Germinal center (tissue), 1 donor: ENCODE measurements around the gene GCFC2.
A peak's percentile ranks its signal among the peaks of the same experiment; 100 is the strongest.
"Not testable (repeated sequence)": the region's sequence is repeated elsewhere in the genome, so short reads cannot be mapped to it uniquely, and the experiment has no call there.

Experiments used
- DNase-seq: peaks from one replicate; pipeline ENCODE4 v3.0.0; 2012; ENCODE audit warnings: mixed read lengths, low spot score

GCFC2 gene

DNA sequence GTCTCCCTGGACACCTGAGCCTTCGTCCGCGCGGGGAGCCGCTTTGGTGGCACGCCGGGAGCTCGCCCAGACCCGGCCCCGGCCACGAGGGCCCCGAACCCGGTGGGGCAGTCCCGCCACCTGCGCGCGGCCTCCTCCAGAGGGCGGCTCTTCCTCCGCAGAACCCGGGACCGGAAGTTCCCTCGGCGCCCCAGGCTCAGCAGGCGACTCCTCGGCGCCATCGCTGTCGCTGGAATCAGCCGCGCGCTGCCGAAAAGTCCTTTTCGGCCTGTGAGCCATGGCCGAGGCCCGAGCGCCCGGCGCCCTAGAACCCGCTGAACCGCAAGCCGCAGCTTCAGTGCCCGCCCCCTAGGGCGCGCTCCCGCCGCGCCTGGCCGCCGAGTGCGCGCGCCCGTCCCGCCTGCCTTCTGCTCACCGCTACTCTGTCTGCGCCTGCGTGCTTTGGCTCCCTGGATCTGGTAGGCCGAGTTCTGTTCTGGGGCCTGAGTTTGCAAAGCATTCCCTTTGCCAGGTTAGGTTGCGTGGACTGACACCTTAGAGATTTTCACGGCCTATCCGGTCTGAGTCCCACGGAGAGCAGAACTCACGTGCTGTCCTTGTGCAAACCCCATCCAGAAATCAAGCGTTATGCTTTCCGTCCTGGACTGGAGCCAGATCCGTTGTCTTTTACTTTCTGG, at the start of gene GCFC2:
GCFC2 (minus strand) TSS at position 339 of the 677 bp plus-strand sequence; CDS start at position 279, 60 bp downstream.
- peak; percentile 91 for DNase-seq

DNA sequence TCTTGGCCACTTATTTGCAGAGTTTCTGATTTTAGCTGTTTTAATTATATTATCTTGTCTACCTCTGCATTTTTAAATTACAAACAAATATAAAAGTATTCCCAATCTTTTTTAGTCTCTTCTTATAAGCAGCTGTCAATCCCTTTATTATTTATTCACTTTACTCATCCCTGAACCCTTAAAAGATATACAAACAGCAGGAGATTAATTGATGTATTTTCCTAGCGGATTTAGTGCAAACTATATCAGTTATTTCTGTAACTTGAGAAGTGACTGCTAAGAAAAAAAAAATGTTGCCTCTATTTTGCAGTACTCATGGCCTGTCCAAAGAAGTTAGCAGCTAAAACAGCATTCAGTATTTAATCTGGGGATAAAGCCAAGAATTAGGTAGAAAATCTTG, 42.1 kb upstream of the GCFC2 start:
- no peak for DNase-seq

- no peak for DNase-seq
Measured at GRCh38 chr2:75751824-75752468, 41.2 kb upstream of the GCFC2 start.

GRCh38 chr2:75751360-75751759, 40.6 kb upstream of the GCFC2 start:
- DNase-seq = no peak

DNA sequence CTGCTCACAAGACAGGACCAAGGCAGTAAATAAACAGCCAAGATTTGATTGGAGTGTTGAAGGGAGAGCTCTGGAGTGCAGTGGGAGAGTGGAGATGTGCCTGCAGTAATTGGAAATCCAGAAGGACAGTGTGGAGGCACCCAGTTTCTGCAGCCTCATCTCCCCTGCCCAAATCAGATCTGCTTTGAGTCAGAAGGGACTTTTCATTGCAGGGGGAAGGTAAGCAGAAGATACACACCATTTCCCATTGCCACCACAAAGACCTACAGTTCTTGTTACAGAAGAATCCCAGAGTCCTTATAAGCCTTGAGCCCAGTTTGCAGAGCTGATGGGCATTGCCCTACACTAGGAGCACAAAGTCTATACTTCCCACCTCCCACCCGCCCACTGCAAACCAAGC, 27.2 kb upstream of the GCFC2 start:
- no peak for DNase-seq

DNA sequence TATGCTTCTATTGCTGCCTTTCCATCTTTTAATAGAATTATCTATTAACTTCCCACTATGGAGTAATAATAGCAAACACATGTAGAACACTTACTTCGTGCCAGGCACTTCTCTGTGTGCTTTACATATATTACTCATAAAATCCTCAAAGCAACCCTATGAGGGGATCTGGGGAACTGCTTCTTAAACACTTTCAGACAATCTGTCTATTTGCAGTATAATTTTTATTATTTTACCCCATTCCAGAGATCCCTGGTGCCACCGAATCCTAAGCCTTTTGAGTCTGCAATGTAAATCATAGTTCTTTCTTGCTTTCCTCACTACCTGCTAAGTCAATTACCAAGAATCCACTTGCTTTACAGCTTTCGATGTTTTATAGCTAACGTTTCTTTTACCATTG, 25.6 kb upstream of the GCFC2 start:
- DNase-seq = no peak

GRCh38 chr2:75729861-75730260, 19.1 kb upstream of the GCFC2 start:
- DNase-seq = no peak

GRCh38 chr2:75728614-75729419, 18.1 kb upstream of the GCFC2 start:
- no peak for DNase-seq

GRCh38 chr2:75722687-75723086, 12.0 kb upstream of the GCFC2 start:
- DNase-seq = no peak

GRCh38 chr2:75720525-75720924, 9.8 kb upstream of the GCFC2 start:
- no peak for DNase-seq

DNA sequence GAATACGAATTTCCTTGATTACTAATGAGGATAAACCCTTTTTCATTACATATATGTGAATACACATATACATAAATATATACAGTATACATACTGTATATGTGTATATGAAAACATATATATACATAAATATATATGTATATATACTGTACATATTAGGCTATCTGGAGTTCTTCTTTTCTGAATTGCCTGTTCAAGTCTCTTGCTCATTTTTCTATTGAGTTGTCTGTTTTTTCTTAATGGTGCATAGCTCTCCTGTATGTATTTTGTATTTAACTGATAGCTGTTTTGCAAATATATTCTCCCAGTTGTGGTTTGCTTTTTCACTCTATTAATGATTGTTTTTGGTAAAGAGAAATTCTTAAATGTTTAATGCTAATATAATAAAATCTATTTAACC, 8.9 kb upstream of the GCFC2 start:
- no peak for DNase-seq

DNA sequence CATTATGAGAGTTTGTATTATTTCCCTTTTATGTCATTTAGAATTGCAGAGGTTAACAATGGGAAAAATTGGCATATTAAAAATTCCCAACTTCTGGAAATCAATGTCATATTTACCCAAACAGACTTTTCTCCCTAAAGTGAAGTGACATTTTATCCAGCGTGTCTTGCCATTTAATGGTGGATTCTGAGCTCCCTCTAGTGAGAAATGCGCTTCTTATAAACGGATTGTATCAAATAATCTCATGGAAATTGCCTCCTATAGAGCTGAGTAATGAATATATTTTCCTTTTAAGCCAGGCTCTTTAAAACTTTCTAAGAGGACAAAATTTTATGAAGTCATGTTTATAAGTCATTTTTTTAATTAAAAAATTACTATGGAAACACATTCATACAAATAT, 5.7 kb upstream of the GCFC2 start:
- no peak for DNase-seq

GRCh38 chr2:75711590-75711989, 875 bp upstream of the GCFC2 start:
- not testable (repeated sequence) for DNase-seq

- DNase-seq = no peak
Measured at GRCh38 chr2:75710220-75710576, 517 bp downstream of the GCFC2 start.

DNA sequence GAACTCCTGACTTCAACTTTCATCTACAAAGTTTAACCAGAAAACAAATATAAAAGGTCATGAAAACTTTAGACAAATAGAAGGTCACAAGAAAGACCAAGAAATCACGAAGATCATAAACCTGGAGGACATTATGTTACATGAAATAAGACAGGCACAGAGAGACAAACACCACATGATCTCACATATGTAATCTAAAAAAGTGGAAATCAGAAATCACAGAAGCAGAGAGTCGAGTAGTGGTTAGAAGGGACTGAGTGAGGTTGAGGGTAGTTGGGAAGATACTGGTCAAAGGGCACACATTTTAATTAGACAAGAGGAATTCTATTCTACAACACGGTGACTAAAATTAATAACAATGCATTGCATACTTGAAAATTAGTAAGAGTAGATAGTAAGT, 1.4 kb downstream of the GCFC2 start:
- no peak for DNase-seq

DNA sequence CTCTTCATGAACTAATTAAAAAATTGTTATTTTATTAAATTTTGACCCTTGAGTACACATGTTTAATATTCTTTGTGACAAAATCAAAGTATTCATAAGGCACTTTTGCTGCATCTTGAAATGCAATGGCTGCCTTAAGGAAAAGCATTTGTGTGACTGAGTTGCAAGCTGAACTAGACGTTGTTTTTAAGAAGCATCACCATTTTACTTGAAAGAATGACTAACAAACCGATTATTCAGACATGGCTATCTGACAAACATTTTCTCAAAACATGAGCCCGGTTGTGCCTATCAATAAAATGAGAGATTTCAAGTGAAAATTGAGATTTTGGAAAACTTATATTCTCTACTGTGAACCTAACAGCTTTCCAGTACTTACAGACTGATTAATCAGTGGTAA, 2.8 kb downstream of the GCFC2 start:
- DNase-seq = no peak

DNA sequence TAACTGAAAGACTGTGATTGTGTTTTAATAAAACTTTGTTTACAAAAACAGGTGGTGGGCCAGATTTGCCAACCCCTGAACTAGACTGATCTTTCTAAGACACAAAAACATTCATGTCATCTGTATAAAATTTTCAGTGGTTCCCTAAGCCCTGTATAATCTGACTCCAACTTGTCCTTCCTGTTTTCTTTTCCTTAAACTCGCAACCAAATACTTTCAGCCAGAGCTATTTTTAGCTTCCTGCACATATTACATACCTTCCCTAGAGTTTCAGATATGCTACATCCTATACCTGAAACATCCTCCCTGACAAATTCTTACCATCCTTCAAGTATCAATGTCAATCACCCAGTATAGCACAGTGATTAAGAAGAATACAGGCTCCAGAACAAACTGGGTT, 4.8 kb downstream of the GCFC2 start:
- DNase-seq = no peak

GRCh38 chr2:75703589-75704287, 7.0 kb downstream of the GCFC2 start:
- no peak for DNase-seq

- DNase-seq = no peak
Measured at GRCh38 chr2:75702593-75702992, 8.1 kb downstream of the GCFC2 start.

DNA sequence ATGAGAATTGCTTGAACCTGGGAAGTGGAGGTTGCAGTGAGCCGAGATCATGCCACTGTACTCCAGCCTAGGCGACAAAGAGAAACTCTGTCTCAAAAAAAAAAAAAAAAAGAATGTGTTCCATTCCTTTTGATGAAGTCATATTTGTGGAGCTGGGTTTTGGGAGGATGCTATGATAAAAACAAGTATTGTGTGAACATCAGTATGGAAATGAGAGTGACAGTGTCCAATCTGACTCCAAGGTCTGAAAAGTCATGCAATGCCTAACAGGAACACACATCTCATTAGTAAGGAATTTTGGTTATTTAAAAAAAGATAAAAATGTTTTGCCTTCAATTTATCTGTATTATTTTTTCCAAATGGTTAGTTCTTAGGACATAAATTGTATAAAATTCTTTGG, 11.8 kb downstream of the GCFC2 start:
- no peak for DNase-seq

- no peak for DNase-seq
Measured at GRCh38 chr2:75688196-75688595, 22.5 kb downstream of the GCFC2 start.

DNA sequence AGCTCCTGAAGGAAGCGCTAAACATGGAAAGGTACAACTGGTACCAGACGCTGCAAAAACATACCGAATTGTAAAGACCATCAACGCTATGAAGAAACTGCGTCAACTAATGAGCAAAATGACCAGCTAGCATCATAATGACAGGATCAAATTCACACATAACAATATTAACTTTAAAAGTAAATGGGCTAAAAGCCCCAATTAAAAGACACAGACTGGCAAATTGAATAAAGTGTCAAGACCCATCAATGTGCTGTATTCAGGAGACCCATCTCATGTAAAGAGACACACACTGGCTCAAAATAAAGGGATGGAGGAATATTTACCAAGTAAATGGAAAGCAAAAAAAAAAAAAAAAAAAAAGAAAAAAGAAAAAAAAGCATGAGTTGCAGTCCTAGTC, 27.3 kb downstream of the GCFC2 start:
- not testable (repeated sequence) for DNase-seq

- DNase-seq = no peak
Measured at GRCh38 chr2:75680402-75680801, 30.3 kb downstream of the GCFC2 start.
